Left ventricle myocardium inferior (tissue), 1 donor: ENCODE measurements around the gene BZW2. TPM values are rescaled to one million over a fixed set of nuclear protein-coding genes. Genes with fewer than 3 reads are reported as not detected.

Experiments
- DNase-seq: peaks from one replicate; pipeline ENCODE4 v3.0.0-alpha.2; 2020
- H3K27ac ChIP-seq: fragments of 200-600 bp; replicated peaks from 2 replicates; pipeline ENCODE4 v1.8.0; 2021
- H3K27me3 ChIP-seq: fragments of 200-600 bp; 2 replicates; pipeline ENCODE4 v1.8.0; 2021; ENCODE audit warnings: low read depth
- H3K36me3 ChIP-seq: fragments of 200-600 bp; 2 replicates; pipeline ENCODE4 v1.8.0; 2021
- H3K4me1 ChIP-seq: fragments of 200-600 bp; 2 replicates; pipeline ENCODE4 v1.8.0; 2021
- H3K4me3 ChIP-seq: fragments of 200-600 bp; 2 replicates; pipeline ENCODE4 v1.8.0; 2021; ENCODE audit warnings: mild to moderate bottlenecking, moderate library complexity
- H3K9me3 ChIP-seq: fragments of 200-600 bp; replicated peaks from 2 replicates; pipeline ENCODE4 v1.8.0; 2021
- CTCF ChIP-seq: fragments of 200-600 bp; IDR thresholded peaks from 2 replicates; pipeline ENCODE4 v1.8.0; 2021; ENCODE audit warnings: antibody characterized with exemption, mild to moderate bottlenecking, borderline replicate concordance
- intact Hi-C: fragments of 100-400 bp; cut with micrococcal nuclease; formaldehyde crosslinking; loops from one replicate; pipeline ENCODE4 v1.11.0; 2022
- total RNA-seq: library from RNA; stranded (reverse); fragmentation: NEBNext Ultra II Directional; extraction: Animal tissue kit (Norgen Biotek cat#: 25700); gene quantifications from one replicate; pipeline ENCODE4 v1.2.1, GENCODE V29; 2021
- donor health status: DM: no; HTN: yes; CAD: no; lungs with severe emphysema.

The BZW2 gene
- total RNA-seq, 1 donor from 2014 or later, result 308 TPM

GRCh38 chr7:16710651-16711050 is 64.7 kb downstream of the BZW2 start:
- Histone ChIP-seq H3K27ac (no peak overlapping the region), H3K4me1 (no peaks in the 10 kb centered on the region), H3K4me3 (no peak overlapping the region), H3K27me3 (no peaks in the 10 kb centered on the region), H3K9me3 (no peaks in the 10 kb centered on the region), H3K36me3 (peaks cover 28% of the 10 kb centered on the region)
- no peak for DNase-seq
- no peak for TF ChIP-seq CTCF
- intact Hi-C loops, result no loop called here

DNA sequence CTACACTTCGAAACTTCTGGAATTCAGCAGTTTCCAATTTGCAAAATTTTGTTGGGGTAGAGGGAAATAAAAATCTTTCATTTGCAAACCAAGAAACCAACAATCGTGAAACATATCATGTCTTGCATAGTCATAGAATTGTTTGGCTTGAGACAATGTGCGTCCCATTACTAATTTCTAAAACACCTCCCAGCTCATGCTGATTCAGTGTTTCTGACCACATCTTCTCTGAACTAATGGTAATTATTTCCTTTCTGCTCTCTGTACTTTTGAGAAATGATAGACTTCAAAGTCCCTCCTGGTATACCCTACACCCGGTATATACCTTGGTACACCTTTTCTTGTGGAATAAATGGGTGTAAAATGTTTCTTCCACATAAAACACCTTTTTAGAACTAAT is 65.7 kb downstream of the BZW2 start:
- H3K27me3 ChIP-seq, result no peaks in the 10 kb centered on the region
- H3K4me1 ChIP-seq, result no peaks in the 10 kb centered on the region
- peaks cover 17% of the 10 kb centered on the region for H3K36me3 ChIP-seq
- no peak overlapping the region for H3K4me3 ChIP-seq
- intact Hi-C loops, result no loop called here
- H3K27ac ChIP-seq, result no peak overlapping the region
- no peak for DNase-seq
- no peaks in the 10 kb centered on the region for H3K9me3 ChIP-seq
- TF ChIP-seq CTCF, result no peak

GRCh38 chr7:16712916-16713315 is 66.9 kb downstream of the BZW2 start:
- H3K9me3 ChIP-seq, result no peaks in the 10 kb centered on the region
- no peak for DNase-seq
- H3K4me3 ChIP-seq, result no peak overlapping the region
- intact Hi-C loops, result no loop called here
- no peak for TF ChIP-seq CTCF
- H3K4me1 ChIP-seq, result no peaks in the 10 kb centered on the region
- H3K36me3 ChIP-seq, result peaks cover 7% of the 10 kb centered on the region
- H3K27ac ChIP-seq, result no peak overlapping the region
- H3K27me3 ChIP-seq, result no peaks in the 10 kb centered on the region

- H3K36me3 ChIP-seq, result no peaks in the 10 kb centered on the region
- no peak for TF ChIP-seq CTCF
- no peak overlapping the region for H3K27ac ChIP-seq
- no peaks in the 10 kb centered on the region for H3K27me3 ChIP-seq
- DNase-seq, result no peak
- H3K9me3 ChIP-seq, result no peaks in the 10 kb centered on the region
- no peaks in the 10 kb centered on the region for H3K4me1 ChIP-seq
- intact Hi-C loops, result no loop called here
- H3K4me3 ChIP-seq, result no peak overlapping the region
Measured at GRCh38 chr7:16715928-16716327, 69.9 kb downstream of the BZW2 start.

DNA sequence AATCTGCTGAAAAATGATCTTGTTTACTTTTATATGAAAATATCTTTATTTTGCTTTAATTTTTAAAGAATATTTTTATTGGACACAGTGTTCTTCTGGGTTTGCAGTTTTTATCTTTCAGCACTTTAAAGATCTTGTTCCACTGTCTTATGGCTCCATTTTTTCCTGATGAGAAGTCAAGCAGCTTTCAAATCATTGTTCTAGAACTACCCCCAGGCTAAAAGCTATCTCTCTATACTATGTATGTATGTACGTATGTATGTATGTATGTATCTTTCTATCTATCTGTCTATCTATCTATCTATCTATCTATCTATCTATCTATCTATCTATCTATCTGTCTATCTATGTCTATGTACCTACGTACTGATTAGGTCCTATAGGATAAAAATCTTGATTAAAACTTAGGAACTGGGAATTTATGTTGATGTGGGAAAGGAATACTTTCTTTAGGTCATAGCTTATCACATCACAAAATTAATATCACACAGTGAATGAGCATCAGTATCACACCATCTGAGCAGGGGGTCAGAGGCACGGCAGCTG is 72.2 kb downstream of the BZW2 start:
- TF ChIP-seq CTCF, result no peak
- Histone ChIP-seq H3K9me3 (no peaks in the 10 kb centered on the region), H3K4me1 (no peaks in the 10 kb centered on the region), H3K4me3 (no peak overlapping the region), H3K27me3 (no peaks in the 10 kb centered on the region), H3K27ac (no peak overlapping the region), H3K36me3 (no peaks in the 10 kb centered on the region)
- no peak for DNase-seq
- intact Hi-C loops, result no loop called here

GRCh38 chr7:16719699-16720098 is 73.7 kb downstream of the BZW2 start:
- H3K9me3 ChIP-seq, result no peaks in the 10 kb centered on the region

More at GRCh38 chr7:16719699-16720098, 73.7 kb downstream of the BZW2 start:
- Histone ChIP-seq H3K27ac (no peak overlapping the region), H3K4me1 (no peaks in the 10 kb centered on the region), H3K4me3 (no peak overlapping the region), H3K36me3 (no peaks in the 10 kb centered on the region), H3K27me3 (no peaks in the 10 kb centered on the region)
- intact Hi-C loops, result no loop called here
- DNase-seq, result no peak
- TF ChIP-seq CTCF, result no peak
